Measurements from ENCODE around the gene IFNA21. TPM values are rescaled to one million over a fixed set of nuclear protein-coding genes. Genes with fewer than 3 reads are reported as not detected.
"Not testable (repeated sequence)": the region's sequence is repeated elsewhere in the genome, so short reads cannot be mapped to it uniquely, and the experiment has no call there.

Gene IFNA21
- total RNA-seq, 1 experiment from 2014 or later, result not detected

DNA sequence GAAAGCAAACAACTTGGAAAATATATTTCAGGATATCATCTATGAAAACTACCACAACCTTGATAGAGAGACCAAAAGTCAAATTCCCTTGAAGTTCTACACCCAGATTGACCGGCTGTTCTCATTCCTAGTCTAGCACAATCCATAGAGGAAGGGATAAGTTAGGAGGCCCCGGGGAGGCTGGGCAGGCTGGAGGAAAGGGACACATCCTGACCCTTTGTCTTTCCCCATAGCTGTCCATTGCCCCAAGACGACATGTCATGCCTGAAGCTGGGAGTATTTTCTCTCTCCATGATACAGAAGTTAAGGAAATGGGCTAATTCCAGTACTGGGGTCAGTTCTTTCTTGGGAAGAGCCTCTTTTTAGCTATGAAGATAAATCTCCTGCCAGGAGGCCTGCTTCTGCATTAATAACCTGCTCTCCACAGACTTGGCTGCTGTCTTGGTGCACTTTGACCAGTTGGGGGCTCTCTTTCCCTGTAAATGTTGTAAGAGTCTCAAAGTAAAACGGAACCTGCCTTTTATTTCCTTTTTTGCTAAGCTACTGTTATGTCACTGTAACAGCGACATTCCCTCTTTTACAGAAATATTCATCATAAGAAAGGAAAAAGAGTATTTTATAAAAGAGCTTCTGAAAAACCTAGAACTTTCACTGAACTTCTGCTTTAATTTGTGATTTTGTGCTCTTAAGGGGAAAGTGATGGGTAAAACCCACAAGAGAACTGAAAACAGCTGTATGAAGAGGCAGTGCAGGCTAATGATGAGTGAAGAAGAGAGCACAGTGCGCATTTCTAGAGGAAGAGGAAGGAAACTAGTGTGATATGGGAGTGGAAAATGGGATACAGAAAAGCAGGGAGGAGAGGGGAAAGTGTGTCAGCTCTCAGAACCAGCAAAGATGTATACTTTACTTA is 28.7 kb upstream of the IFNA21 start:
- H3K4me2 ChIP-seq; H3F3A ChIP-seq (ENCODE audit: insufficient read depth, low read depth); H3K36me3 ChIP-seq (ENCODE audit: low read depth); H4K20me1 ChIP-seq (ENCODE audit: insufficient read depth); H3K9me3 ChIP-seq (ENCODE audit: insufficient read depth, low read depth); H2AFZ ChIP-seq; intact Hi-C loops (cut with micrococcal nuclease; ENCODE audit: unreplicated experiment); BruUV-seq (replicated peaks); CTCF ChIA-PET; H3K4me3 ChIP-seq; H3K4me1 ChIP-seq (replicated peaks; ENCODE audit: insufficient read depth); H3K79me2 ChIP-seq (ENCODE audit: low read depth); H3K27ac ChIP-seq; H3K9me2 ChIP-seq (ENCODE audit: insufficient read depth); H3K27me3 ChIP-seq (ENCODE audit: insufficient read depth, low read depth): not testable (repeated sequence)
- TF ChIP-seq, protein P1, sequence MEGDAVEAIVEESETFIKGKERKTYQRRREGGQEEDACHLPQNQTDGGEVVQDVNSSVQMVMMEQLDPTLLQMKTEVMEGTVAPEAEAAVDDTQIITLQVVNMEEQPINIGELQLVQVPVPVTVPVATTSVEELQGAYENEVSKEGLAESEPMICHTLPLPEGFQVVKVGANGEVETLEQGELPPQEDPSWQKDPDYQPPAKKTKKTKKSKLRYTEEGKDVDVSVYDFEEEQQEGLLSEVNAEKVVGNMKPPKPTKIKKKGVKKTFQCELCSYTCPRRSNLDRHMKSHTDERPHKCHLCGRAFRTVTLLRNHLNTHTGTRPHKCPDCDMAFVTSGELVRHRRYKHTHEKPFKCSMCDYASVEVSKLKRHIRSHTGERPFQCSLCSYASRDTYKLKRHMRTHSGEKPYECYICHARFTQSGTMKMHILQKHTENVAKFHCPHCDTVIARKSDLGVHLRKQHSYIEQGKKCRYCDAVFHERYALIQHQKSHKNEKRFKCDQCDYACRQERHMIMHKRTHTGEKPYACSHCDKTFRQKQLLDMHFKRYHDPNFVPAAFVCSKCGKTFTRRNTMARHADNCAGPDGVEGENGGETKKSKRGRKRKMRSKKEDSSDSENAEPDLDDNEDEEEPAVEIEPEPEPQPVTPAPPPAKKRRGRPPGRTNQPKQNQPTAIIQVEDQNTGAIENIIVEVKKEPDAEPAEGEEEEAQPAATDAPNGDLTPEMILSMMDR (conservative IDR thresholded peaks at IDR 0.05), result peak; percentile 56
- DNase-seq, result peak in 1 of 2 experiments; percentile 34
- POLR2A ChIA-PET (ENCODE audit: unreplicated experiment), result interaction anchor here (0.5 to 0.6 kb wide), 2 partner anchors 54 to 131 kb away, joined by 4 to 5 read pairs; no protein-coding TSS in a partner anchor

DNA sequence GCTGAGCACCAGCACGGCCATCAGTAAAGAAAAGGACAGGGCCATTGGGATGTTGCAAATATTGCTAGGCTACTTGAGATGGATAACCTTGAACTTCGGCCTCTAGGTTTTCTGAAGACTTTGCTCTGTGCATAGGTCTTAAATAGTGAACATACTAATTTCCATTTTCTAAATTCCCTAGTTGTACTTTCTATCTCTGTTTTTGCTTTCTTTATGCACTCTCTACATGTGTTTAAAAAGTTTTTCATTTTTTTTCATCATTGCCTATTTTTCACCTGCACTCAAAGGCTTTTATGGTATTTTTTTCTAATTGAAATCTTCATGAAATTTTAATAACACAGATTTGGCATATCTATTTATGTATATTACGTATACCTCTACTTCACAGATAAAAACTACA is 21.0 kb upstream of the IFNA21 start, which contains the start of gene IFNA4:
TSS of gene IFNA4 (minus strand) at position 101 of the 400 bp plus-strand sequence. CDS start at position 45, 56 bp downstream.
- H3K9me2 ChIP-seq (ENCODE audit: insufficient read depth); H3K27me3 ChIP-seq (ENCODE audit: insufficient read depth, low read depth); intact Hi-C loops (cut with micrococcal nuclease; ENCODE audit: unreplicated experiment); DNase-seq; POLR2A ChIA-PET (ENCODE audit: unreplicated experiment); H3K36me3 ChIP-seq (ENCODE audit: low read depth); H2AFZ ChIP-seq; BruUV-seq (replicated peaks); H3K4me1 ChIP-seq (replicated peaks; ENCODE audit: insufficient read depth); H3F3A ChIP-seq (ENCODE audit: insufficient read depth, low read depth); H3K27ac ChIP-seq; H3K9me3 ChIP-seq (ENCODE audit: insufficient read depth, low read depth); CTCF ChIA-PET; H3K4me2 ChIP-seq; H3K79me2 ChIP-seq (ENCODE audit: low read depth); H3K4me3 ChIP-seq; H4K20me1 ChIP-seq (ENCODE audit: insufficient read depth): not testable (repeated sequence)

DNA sequence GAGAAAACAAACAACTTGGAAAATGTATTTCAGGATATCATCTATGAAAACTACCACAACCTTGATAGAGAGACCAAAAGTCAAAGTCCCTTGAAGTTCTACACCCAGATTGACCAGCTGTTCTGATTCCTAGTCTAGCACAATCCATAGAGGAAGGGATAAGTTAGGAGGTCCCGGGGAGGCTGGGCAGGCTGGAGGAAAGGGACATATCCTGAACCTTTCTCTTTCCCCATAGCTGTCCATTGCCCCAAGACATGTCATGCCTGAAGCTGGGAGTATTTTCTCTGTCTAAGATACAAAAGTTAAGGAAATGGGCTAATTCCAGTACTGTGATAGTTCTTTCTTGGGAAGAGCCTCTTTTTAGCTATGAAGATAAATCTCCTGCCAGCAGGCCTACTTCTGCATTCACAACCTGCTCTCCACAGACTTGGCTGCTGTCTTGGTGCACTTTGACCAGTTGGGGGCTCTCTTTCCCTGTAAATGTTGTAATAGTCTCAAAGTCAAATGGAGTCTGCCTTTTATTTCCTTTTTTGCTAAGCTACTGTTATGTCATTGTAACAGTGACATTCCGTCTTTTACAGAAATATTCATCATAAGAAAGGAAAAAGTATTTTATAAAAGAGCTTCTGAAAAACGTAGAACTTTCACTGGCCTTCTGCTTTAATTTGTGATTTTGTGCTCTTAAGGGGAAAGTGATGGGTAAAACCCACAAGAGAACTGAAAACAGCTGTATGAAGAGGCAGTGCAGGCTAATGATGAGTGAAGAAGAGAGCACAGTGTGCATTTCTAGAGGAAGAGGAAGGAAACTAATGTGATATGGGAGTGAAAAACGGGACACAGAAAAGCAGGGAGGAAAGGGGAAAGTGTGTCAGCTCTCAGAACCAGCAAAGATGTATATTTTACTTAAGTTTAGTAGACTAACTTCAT is 16.6 kb upstream of the IFNA21 start:
- H3K9me2 ChIP-seq (ENCODE audit: insufficient read depth); H3K4me2 ChIP-seq; BruUV-seq (replicated peaks); intact Hi-C loops (cut with micrococcal nuclease; ENCODE audit: unreplicated experiment); H3K4me3 ChIP-seq; H3K27ac ChIP-seq; POLR2A ChIA-PET (ENCODE audit: unreplicated experiment); H3K4me1 ChIP-seq (replicated peaks; ENCODE audit: insufficient read depth); H3K9me3 ChIP-seq (ENCODE audit: insufficient read depth, low read depth); H4K20me1 ChIP-seq (ENCODE audit: insufficient read depth); H3K79me2 ChIP-seq (ENCODE audit: low read depth); H2AFZ ChIP-seq; CTCF ChIA-PET; H3K27me3 ChIP-seq (ENCODE audit: insufficient read depth, low read depth); H3F3A ChIP-seq (ENCODE audit: insufficient read depth, low read depth); H3K36me3 ChIP-seq (ENCODE audit: low read depth): not testable (repeated sequence)
- TF ChIP-seq, protein P1 (conservative IDR thresholded peaks at IDR 0.05), result peak; percentile 16; the same call in 1 of the 2 replicates
- DNase-seq, result peak in 1 of 2 experiments; percentile 1
